ENCODE results near the gene NOP9.

NOP9 gene

GRCh38 chr14:24269368-24269767, 30.3 kb upstream of the NOP9 start:
- Histone ChIP-seq H2AFZ (ENCODE audit: low read length) (no peak overlapping the region), H3K4me2 (ENCODE audit: low read depth, low read length) (no peak overlapping the region), H3K4me3 (ENCODE audit: low read length) (no peak overlapping the region), H4K20me1 (ENCODE audit: insufficient read depth, low read length) (no peaks in the 10 kb centered on the region), H3K27me3 (replicated peaks; ENCODE audit: insufficient read depth, low read length) (no peaks in the 10 kb centered on the region), H3K27ac (ENCODE audit: low read length) (no peak overlapping the region), H3K9me2 (replicated peaks; ENCODE audit: insufficient read depth, low read length) (no peaks in the 10 kb centered on the region), H3F3A (ENCODE audit: insufficient read depth, low read length) (0 out of 2 replicates have a peak, but pooled peaks cover 6% of the 10 kb centered on the region), H3K4me1 (ENCODE audit: low read length) (peaks cover 19% of the 10 kb centered on the region), H3K36me3 (replicated peaks; ENCODE audit: insufficient read depth, low read length) (no peaks in the 10 kb centered on the region), H3K9ac (ENCODE audit: low read length) (no peak overlapping the region), H3K9me3 (replicated peaks; ENCODE audit: insufficient read depth, low read length) (no peaks in the 10 kb centered on the region), H3K79me2 (ENCODE audit: low read length) (0 out of 2 replicates have a peak, but pooled peaks cover 5% of the 10 kb centered on the region)
- TF ChIP-seq EZH2 (optimal IDR thresholded peaks at IDR 0.05; ENCODE audit: low read depth, low read length) (no peak), CTCF (IDR thresholded peaks at IDR 0.05; ENCODE audit: low read length) (no peak), EZH2phosphoT487 (IDR thresholded peaks at IDR 0.05; ENCODE audit: low read length) (no peak)
- DNase-seq = no peak

DNA sequence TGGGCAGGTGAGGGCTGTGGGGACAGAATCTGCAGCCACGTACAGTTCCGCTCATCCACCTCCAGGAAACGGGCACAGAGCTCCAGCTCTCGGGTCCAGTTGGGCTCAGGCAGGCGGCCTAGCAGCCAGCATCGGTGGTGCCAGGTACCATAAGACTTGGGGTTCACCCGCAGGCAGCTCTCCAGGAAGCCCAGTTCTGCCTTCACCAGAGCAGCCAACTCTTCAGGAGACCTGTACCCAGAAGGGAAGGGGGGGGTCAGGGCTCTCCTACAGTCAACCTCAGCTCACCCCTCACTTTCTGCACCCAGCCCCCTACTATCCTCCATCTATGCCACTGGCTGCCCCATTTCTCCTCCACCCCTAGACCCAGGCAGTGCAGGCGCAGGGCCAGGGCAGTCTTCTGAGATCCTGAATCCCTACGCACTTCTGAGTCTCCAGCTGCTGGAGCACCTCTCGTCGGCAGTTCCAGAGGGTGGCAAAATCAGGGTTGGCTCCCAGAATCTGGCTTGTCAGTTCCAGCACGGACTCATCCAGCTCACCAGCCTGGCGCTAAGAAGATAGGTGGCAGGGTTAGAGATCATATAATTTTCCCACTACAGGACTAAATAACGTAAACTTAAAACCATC, 29.6 kb upstream of the NOP9 start:
- Histone ChIP-seq H3K27ac (ENCODE audit: low read length) (no peak overlapping the region), H3K79me2 (ENCODE audit: low read length) (0 out of 2 replicates have a peak, but pooled peaks cover 5% of the 10 kb centered on the region), H3K27me3 (replicated peaks; ENCODE audit: insufficient read depth, low read length) (no peaks in the 10 kb centered on the region), H3K9ac (ENCODE audit: low read length) (no peak overlapping the region), H3K9me3 (replicated peaks; ENCODE audit: insufficient read depth, low read length) (no peaks in the 10 kb centered on the region), H2AFZ (ENCODE audit: low read length) (no peak overlapping the region), H3K4me1 (ENCODE audit: low read length) (peaks cover 19% of the 10 kb centered on the region), H3K4me2 (ENCODE audit: low read depth, low read length) (peak overlapping the region; percentile 92; the same call in 1 of the 2 replicates), H3K4me3 (ENCODE audit: low read length) (no peak overlapping the region), H3K36me3 (replicated peaks; ENCODE audit: insufficient read depth, low read length) (no peaks in the 10 kb centered on the region), H3F3A (ENCODE audit: insufficient read depth, low read length) (0 out of 2 replicates have a peak, but pooled peaks cover 6% of the 10 kb centered on the region), H4K20me1 (ENCODE audit: insufficient read depth, low read length) (no peaks in the 10 kb centered on the region), H3K9me2 (replicated peaks; ENCODE audit: insufficient read depth, low read length) (no peaks in the 10 kb centered on the region)
- no peak for TF ChIP-seq CTCF (IDR thresholded peaks at IDR 0.05; ENCODE audit: low read length)
- no peak for TF ChIP-seq EZH2 (optimal IDR thresholded peaks at IDR 0.05; ENCODE audit: low read depth, low read length)
- TF ChIP-seq EZH2phosphoT487 (IDR thresholded peaks at IDR 0.05; ENCODE audit: low read length) = no peak
- no peak for DNase-seq

DNA sequence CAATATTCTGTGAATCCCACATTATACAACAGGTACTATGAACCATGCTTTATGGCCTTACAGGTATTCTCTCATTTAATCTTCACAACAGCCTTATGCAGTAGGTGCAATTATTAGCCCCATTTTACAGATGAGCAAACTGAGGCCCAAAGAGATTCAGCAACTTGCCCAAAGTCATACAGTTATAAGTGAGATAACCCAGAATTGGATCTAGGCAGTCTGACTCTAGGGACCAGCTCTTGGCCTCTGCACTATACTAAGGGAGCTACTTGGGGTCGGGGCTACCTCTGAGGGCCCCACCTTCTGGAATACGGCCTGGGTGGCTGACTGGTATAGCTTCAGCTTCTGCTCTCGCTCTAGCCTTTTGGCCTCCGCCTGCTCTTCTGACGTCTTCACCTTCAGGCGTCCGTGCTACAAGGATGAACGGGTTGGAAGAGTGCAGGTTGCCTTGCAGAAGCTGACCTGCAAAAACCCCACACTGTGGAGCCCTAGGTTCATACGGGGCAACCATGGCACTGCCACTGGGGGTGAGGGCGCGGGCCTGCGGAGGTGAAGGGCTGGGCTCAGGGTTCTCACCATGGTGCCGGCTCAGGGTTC, 29.0 kb upstream of the NOP9 start:
- Histone ChIP-seq H3K4me2 (ENCODE audit: low read depth, low read length) (peak overlapping the region; percentile 92), H4K20me1 (ENCODE audit: insufficient read depth, low read length) (no peaks in the 10 kb centered on the region), H3K4me1 (ENCODE audit: low read length) (peaks cover 19% of the 10 kb centered on the region), H3K9me3 (replicated peaks; ENCODE audit: insufficient read depth, low read length) (no peaks in the 10 kb centered on the region), H3K36me3 (replicated peaks; ENCODE audit: insufficient read depth, low read length) (no peaks in the 10 kb centered on the region), H3K9me2 (replicated peaks; ENCODE audit: insufficient read depth, low read length) (no peaks in the 10 kb centered on the region), H2AFZ (ENCODE audit: low read length) (peak overlapping the region; percentile 65), H3F3A (ENCODE audit: insufficient read depth, low read length) (0 out of 2 replicates have a peak, but pooled peaks cover 6% of the 10 kb centered on the region), H3K27ac (ENCODE audit: low read length) (peak overlapping the region; percentile 73; the same call in 1 of the 2 replicates), H3K27me3 (replicated peaks; ENCODE audit: insufficient read depth, low read length) (no peaks in the 10 kb centered on the region), H3K4me3 (ENCODE audit: low read length) (peak overlapping the region; percentile 77), H3K9ac (ENCODE audit: low read length) (peak overlapping the region; percentile 94), H3K79me2 (ENCODE audit: low read length) (0 out of 2 replicates have a peak, but pooled peaks cover 5% of the 10 kb centered on the region)
- DNase-seq = no peak
- TF ChIP-seq EZH2phosphoT487 (IDR thresholded peaks at IDR 0.05; ENCODE audit: low read length) (no peak), EZH2 (optimal IDR thresholded peaks at IDR 0.05; ENCODE audit: low read depth, low read length) (no peak), CTCF (IDR thresholded peaks at IDR 0.05; ENCODE audit: low read length) (no peak)
